Fibroblast of gingiva (primary cell): ENCODE data around the gene RHBDD1.

Experiments used
- DNase-seq: peaks from one replicate; pipeline ENCODE4 v3.0.0-alpha.2; 2011; ENCODE audit warnings: low read depth

RHBDD1 gene

DNA sequence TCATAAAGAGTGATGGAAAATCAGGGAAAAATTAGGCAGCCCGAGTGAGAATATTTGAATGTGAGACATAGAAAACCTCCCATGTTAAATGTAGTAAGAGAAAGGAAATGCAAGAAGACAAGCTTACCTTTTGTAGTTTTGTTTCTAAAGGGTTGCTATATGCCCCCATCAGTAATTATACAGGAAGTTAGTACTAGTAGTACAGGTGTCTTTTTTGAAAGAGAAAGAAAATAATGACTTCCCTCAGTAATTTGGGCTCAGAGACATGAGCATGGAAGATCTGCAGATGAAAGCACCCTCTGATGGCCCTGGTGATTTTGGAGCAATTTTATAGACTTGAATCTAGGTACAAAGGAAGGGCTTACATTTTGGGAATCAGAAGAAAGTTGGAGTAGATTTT, 80.8 kb downstream of the RHBDD1 start:
- no peak for DNase-seq

GRCh38 chr2:226932443-226932842, 96.6 kb downstream of the RHBDD1 start:
- no peak for DNase-seq

DNA sequence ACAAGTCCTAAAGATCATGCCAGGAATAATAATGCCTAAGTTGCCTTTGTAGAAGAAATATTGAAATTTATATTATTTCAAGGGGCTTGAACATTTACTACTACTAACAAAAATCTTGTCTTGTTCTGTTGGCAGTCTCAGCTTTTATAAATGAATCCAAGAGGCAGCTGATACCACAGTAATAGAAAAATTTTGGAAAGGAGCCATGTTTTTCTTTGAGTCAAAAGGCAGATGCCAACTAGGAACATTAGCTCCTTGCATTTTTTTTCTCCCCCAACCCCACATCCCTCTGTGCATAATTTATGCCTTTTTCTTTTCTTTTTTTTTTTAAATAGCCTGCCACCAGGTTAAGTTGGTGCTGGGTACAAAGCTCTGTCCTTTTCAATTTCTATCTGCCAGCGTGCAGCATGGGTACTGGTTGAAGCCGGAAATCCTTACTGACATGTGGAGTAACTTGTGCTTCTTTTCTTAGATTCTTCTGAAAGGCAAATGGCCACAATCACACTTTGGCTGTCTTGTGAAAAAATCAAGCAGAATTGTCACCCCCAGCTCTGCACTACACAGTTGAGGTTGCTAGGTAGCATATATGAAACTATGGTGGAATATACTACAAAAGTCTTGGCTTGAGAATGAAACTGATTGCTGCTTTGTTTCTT, 98.8 kb downstream of the RHBDD1 start:
- DNase-seq, result peak; percentile 44

GRCh38 chr2:226943862-226944620, 108.2 kb downstream of the RHBDD1 start:
- DNase-seq, result no peak

GRCh38 chr2:226953206-226953605, 117.4 kb downstream of the RHBDD1 start:
- DNase-seq, result peak; percentile 81

DNA sequence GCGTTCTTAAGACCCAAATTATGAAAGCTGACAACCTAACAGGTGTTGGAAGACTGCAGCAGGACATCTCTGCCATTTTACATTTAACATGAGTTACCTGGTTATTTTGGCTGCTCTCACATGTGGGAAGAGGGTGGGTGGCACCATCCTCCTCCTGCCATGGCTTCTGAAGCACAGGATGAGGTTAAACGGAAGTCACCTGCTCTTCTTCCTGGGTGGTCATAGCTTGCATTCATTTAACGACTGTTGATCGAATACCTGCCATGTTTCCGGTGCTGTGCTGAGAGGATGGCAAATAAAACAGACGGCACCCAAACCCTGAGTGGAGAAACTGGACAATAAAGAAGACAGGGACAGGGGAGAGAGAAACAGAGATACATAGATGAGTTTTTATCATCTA, 118.0 kb downstream of the RHBDD1 start:
- DNase-seq, result no peak

GRCh38 chr2:226956659-226957058, 120.8 kb downstream of the RHBDD1 start:
- no peak for DNase-seq

- no peak for DNase-seq
Measured at GRCh38 chr2:226959418-226959817, 123.6 kb downstream of the RHBDD1 start.

DNA sequence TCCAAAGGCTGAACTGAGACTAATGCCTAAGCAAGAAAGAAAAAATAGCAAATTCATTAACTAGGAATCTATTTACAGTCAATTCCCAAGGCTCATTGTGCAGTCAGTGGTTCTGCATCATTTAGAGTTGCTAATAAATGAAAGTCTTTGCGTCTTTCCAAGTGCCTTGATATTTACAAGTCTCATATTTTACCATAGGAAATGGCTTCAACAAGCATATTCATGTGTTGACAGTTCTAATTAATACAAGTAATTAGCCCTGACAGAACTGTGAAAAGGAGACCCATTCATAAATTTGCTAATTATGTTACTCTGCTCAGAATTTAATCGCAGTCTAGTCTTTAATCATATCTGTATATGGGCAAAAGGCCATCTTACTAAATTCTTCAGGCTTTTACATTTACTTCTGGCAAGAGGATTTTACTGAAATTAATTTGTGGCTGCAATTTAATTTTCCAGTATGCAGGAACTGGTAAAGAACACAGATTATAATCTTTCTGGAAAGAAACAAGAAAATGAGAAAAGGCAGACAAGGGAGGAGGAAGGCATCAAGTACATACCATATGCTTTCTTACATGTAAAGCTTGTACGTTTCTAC, 126.4 kb downstream of the RHBDD1 start:
- no peak for DNase-seq

DNA sequence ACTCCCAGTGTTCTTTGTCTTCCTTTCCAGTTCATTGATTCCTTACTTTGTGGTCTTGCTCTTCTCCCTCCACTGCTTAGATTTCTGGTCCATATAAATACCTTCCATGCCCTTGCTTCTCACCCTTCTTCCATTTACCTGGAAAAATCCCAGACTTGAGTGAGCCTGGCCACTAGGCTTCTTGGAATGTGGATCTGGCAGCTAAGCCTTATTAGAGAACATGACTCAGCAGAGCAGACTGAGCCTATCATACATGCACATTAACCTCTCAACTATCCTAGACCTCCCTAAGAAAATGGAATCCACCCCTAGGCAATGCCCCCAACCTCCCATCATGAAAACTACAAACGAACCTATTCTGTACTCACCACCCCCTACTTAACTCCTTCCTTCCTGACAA, 127.7 kb downstream of the RHBDD1 start:
- DNase-seq, result peak; percentile 52

- DNase-seq, result no peak
Measured at GRCh38 chr2:226965376-226965775, 129.5 kb downstream of the RHBDD1 start.

GRCh38 chr2:226969417-226970080, 133.7 kb downstream of the RHBDD1 start:
- DNase-seq, result peak; percentile 13

DNA sequence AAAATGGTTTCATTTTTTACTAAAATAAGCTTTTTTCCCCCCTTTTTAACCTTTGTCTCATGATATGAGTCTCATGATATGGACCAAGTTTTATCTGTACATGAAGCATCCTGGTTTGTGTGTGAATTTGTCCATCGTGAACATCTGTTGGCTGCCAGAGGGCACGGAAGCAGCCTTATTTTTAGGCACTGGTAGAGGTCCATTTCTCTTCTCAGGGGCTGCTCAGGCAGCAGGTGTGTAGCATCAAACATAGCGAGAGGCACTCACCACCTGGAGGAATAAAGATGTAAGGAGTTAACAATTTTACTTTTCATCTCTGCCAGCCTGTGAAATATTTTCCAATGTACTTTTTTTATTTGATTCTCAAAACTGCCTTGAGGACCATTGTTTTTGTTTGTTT, 134.5 kb downstream of the RHBDD1 start:
- DNase-seq, result no peak

DNA sequence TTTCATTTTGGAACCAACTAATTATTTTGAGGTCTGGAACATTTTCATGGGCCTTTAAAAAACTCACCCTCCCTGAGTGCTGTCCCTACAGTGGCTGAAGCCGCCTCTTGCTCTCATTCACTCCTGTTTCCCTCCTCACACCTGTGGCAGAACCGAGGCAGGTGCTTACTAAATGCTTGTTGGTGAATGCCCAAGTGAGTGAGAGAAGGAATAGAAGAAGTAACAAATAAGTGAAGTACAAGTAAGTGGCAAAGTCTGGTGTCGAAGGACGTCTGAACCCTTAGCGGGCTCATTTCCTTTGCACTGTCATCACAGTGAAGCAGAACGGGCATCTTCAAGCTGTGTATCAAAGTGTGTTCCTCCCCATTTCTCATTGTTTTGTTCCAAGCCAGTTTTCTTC, 135.2 kb downstream of the RHBDD1 start:
- DNase-seq, result no peak

DNA sequence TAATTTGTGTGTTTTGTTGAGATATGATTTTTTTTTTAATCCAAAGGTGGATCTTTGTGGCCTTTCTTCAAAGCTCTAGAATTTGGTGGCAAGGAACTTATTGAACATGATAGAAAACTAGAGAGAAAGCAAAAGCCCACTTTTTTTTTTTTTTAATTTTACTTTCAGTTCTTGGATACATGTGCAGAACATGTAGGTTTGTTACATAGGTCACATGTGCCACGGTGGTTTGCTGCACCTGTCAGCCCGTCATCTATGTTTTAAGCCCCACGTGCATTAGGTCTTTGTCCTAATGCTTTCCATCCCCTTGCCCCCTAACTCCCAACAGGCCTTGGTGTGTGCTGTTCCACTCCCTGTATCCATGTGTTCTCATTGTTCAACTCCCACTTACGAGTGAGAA, 135.9 kb downstream of the RHBDD1 start:
- no peak for DNase-seq

DNA sequence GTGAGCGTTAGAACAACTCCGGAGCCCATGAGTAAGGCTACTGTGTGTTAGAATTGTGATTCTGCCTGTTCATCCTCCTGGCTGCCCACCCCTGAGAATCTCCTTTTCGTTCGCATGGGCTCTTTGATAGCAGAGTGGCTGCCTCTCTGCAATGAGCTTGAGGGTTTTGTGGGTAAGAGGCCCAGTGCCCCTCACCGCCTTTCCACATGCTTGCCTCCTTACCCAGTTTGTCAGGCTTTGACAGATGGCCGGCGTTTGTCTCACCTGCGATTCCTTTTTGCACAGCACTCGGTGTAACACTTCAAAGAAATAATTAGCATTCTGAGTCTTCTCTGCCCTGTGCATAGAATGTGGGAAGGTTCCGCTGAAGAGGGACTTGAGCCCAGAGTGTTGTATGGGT, 138.0 kb downstream of the RHBDD1 start:
- no peak for DNase-seq

GRCh38 chr2:226977775-226978190, 141.9 kb downstream of the RHBDD1 start:
- DNase-seq, result peak; percentile 10

DNA sequence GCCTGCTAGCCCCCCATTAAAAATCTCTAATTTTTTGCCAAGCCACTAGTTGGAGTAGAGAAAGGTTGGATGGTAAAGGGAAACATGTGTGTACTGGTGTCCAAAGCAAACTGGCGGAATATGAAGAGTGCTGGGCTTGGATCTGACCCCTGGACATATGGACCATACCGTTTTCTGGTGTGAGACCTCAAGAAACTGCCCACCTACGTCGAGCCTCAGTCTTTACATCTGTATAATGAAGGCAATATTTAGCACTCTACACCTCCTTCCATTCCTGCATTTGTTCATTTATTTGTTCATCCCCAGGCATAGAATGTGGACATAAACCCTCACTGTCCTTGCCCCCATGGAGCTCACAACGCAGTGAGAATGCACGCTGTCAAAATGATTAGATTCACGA, 142.4 kb downstream of the RHBDD1 start:
- no peak for DNase-seq

DNA sequence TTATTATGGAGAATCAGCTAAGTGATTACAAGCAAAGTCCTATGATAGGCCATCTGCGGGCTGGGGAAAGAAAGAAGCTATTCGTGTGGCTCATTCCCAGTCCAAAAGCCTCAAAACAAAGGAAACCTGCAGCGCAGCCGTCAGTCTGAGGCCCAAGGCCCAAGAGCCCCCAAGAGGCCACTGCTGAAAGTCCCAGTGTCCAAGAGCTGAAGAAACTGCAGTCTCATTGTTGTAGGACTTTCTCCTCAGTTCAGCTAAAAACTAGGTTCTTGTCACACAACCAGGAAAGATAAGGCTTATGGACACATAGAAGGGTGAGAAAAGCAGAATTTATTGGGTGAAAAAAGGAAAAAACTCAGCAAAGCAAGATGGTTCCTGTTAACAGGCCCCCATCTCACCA, 143.2 kb downstream of the RHBDD1 start:
- DNase-seq, result no peak

GRCh38 chr2:226981791-226982326, 146.0 kb downstream of the RHBDD1 start:
- DNase-seq, result no peak

DNA sequence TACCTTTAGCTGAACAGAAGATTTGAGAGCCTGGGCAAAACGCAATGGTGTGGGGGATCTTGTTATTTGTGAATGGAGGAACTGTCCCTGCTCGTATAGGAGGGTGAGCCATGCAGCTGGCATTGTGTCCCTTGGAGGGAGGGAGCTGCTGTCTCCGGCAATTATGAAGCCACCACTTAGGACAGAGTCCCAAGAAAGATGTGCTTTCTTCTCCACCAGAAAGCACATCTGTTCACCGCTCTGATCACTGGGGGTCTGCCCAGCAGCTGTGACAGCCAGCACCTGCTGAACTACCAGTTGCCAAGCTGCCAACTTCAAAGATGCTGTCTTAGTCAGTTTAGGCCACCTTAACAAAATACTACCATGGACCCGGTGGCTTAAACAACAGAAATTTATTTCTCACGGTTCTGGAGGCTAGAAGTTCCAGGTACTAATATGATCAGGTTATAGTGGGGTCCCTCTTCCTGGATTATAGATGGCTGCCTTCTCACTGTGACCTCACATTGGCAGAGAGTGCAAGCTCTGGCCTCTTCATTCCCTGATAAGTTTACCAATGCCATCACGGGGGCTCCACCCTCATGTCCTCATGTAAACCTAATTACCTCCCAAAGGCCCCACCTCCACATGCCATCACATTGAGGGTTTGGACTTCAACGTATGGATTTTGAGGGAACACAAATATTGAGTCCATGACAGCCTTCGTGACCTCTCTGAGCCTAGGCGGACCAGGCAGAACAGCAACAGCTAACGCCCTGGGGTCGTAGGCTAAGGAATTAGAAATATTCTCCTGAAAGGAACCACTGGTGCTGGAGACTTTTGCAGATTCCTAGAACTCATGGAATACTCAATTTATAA, 148.3 kb downstream of the RHBDD1 start:
- DNase-seq, result no peak
